ENCODE data around the gene MAP4K2. TPM values are rescaled to one million over a fixed set of nuclear protein-coding genes. Genes with fewer than 3 reads are reported as not detected.

MAP4K2 gene
- total and polyA plus RNA-seq, 12 donors: 6.4 to 57.7 (median 19.0) TPM

DNA sequence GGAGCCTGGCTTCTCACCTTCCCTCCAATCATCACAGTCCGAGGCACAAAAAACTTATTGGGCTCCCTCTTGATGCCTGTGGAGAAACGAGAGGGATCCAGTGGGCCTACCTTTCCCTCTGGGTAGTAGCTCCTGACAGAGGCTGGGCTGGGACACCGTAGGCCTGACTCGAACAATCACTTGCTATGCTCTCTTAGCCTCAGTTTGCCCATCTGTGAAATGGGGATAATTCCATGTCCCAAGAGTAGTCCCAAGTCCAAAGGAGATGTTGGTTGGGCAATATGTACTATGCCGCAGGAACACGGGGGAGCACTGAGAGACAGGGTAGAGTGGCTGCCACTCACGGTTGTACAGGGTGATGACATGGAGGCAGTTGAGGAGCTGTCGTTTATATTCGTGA lies 51.4 kb downstream of the MAP4K2 start:
- DNase-seq: no peak
- WGBS, 4 donors: 89 to 96% (median 94%) methylated on average over 9 of the region's 9 CpGs
- Histone ChIP-seq H3K36me3 (replicated peaks in 1 of 2) (no peaks in the 10 kb centered on the region), H3K27me3 (no peaks in the 10 kb centered on the region), H3K4me3 (no peak overlapping the region), H3K4me1 (replicated peaks in 1 of 2) (no peaks in the 10 kb centered on the region), H3K27ac (no peak overlapping the region), H3K9me3 (replicated peaks in 1 of 3) (no peaks in the 10 kb centered on the region)
- intact Hi-C loops (cut with DNase I): no loop called here
- TF ChIP-seq POLR2A (IDR thresholded peaks at IDR 0.05): no peak
- TF ChIP-seq, protein P1, sequence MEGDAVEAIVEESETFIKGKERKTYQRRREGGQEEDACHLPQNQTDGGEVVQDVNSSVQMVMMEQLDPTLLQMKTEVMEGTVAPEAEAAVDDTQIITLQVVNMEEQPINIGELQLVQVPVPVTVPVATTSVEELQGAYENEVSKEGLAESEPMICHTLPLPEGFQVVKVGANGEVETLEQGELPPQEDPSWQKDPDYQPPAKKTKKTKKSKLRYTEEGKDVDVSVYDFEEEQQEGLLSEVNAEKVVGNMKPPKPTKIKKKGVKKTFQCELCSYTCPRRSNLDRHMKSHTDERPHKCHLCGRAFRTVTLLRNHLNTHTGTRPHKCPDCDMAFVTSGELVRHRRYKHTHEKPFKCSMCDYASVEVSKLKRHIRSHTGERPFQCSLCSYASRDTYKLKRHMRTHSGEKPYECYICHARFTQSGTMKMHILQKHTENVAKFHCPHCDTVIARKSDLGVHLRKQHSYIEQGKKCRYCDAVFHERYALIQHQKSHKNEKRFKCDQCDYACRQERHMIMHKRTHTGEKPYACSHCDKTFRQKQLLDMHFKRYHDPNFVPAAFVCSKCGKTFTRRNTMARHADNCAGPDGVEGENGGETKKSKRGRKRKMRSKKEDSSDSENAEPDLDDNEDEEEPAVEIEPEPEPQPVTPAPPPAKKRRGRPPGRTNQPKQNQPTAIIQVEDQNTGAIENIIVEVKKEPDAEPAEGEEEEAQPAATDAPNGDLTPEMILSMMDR (IDR thresholded peaks at IDR 0.05): no peak

- no peak overlapping the region for H3K27ac ChIP-seq
- intact Hi-C loops (cut with DNase I): no loop called here
Measured at GRCh38 chr11:64751136-64751535, 51.9 kb downstream of the MAP4K2 start.

GRCh38 chr11:64750361-64751054 lies 52.5 kb downstream of the MAP4K2 start:
- no peak overlapping the region for H3K4me3 ChIP-seq
- 89 to 95% (median 93%) methylated on average over 13 of the region's 13 CpGs for WGBS, 4 donors
- H3K4me1 ChIP-seq (replicated peaks in 1 of 2): peaks cover 0 to 8% of the 10 kb centered on the region in 2 donors
- no peaks in the 10 kb centered on the region for H3K9me3 ChIP-seq (replicated peaks in 1 of 3)
- no peaks in the 10 kb centered on the region for H3K27me3 ChIP-seq
- no peak overlapping the region for H3K27ac ChIP-seq
- intact Hi-C loops (cut with DNase I): no loop called here
- no peaks in the 10 kb centered on the region for H3K36me3 ChIP-seq (replicated peaks in 1 of 2)
- no peak for TF ChIP-seq POLR2A (IDR thresholded peaks at IDR 0.05)
- TF ChIP-seq, protein P1 (IDR thresholded peaks at IDR 0.05): no peak
- no peak for DNase-seq

More at GRCh38 chr11:64751136-64751535, 51.9 kb downstream of the MAP4K2 start:
- Histone ChIP-seq H3K9me3 (replicated peaks in 1 of 3) (no peaks in the 10 kb centered on the region), H3K4me3 (no peak overlapping the region), H3K4me1 (replicated peaks in 1 of 2) (peaks cover 0 to 2% of the 10 kb centered on the region in 2 donors), H3K36me3 (replicated peaks in 1 of 2) (no peaks in the 10 kb centered on the region), H3K27me3 (no peaks in the 10 kb centered on the region)
- 91 to 99% (median 93%) methylated on average over 7 to 9 of the region's 9 CpGs for whole genome bisulfite sequencing, 4 donors
- TF ChIP-seq, protein P1 (IDR thresholded peaks at IDR 0.05): no peak
- TF ChIP-seq POLR2A (IDR thresholded peaks at IDR 0.05): no peak
- DNase-seq: no peak

DNA sequence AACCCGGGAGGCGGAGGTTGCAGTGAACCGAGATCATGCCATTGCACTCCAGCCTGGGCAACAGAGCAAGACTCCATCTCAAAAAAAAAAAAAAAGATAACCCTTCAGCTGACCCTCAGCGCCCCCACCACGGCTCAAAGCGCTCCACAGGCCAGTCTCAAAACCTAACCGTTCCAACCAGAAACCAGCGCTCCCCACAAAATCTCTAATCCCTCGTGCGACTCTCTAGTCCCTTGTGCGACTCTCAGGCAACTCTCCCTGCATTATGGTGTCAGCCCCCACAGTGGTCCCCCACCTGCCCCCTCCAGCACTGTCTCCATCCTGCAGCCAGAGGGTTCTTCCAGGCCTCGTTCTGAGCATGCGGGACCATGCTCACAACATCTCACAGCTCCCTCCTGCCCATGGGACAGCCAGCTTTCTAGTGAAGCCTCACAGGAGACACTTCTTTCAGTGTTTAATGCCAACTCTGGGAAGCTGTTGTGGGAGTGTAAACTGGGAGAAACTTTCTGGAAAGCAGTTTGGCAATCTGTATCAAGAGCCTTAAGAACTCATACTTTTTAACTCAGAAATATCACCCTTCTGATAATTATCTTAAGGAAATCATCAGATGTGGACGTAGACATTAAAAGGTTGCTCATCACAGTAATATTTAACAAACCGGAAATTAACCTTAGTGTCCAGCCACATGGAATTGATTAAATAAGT lies 54.9 kb downstream of the MAP4K2 start:
- WGBS, 4 donors: 79 to 92% (median 88%) methylated on average over 13 to 15 of the region's 15 CpGs
- H3K9me3 ChIP-seq (replicated peaks in 1 of 3): no peaks in the 10 kb centered on the region
- no peak for DNase-seq
- no peaks in the 10 kb centered on the region for H3K27me3 ChIP-seq
- no peak overlapping the region for H3K27ac ChIP-seq
- no peak for TF ChIP-seq POLR2A (IDR thresholded peaks at IDR 0.05)
- TF ChIP-seq, protein P1 (IDR thresholded peaks at IDR 0.05): no peak
- H3K4me1 ChIP-seq (replicated peaks in 1 of 2): peaks cover 8 to 27% of the 10 kb centered on the region in 2 donors
- no peak overlapping the region for H3K4me3 ChIP-seq
- H3K36me3 ChIP-seq (replicated peaks in 1 of 2): no peaks in the 10 kb centered on the region
- intact Hi-C loops (cut with DNase I): no loop called here
